IPS DF 4.7 (cell line): ENCODE measurements around the gene CLPTM1.

Experiments used
- DNase-seq: peaks from one replicate; pipeline ENCODE4 v3.0.0-alpha.2; 2013; ENCODE audit warnings: low spot score; ENCODE audit errors: extremely low read depth

CLPTM1 gene

DNA sequence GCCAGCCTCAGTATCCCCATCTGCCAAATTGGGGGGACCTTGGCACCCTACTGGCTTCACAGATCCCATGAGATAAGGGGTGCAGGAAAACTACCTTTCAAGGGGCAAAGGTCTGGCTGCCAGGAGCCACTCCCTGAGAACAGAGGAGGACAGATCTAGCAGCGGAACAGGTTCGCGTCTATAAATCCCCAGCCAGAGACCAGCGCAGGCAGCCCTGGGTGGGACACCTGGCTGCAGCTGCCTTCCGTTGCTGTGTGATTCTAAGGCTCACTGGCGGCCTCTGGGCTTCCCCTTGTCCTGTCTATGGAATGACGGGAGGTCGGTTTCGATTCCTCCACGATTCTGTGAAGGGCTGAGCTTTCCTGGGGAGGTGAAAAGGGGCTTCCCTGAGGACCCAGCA is 53.4 kb downstream of the CLPTM1 start:
- DNase-seq = no peak

DNA sequence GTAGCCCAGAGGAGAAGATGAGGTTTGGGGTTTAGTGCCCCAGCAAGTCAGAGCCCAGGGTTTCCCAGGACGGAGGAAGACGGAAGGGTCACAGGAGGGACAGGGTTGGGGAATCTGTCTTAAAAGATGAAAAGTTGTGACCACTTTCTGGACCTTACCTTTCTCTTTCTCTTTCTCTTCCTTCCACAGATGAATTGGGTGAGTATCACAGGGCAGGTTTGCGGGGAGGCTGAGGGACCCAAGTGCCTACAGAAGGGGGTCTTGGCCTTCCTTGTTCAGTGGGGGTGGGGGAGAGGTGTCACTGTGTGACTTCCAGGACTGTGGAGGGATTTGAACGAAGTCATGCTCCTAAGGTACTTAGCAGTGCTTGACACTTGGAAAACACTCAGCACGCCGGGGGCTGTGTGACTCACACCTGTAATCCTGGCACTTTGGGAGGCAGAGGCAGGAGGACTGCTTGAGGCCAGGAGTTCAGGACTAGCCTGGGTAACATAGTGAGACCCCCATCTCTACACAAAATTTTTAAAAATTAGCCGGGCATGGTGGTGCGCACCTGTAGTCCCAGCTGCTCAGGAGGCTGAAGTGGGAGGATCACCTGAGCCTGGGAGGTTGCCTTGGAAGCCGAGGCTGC is 54.6 kb downstream of the CLPTM1 start:
- no peak for DNase-seq

DNA sequence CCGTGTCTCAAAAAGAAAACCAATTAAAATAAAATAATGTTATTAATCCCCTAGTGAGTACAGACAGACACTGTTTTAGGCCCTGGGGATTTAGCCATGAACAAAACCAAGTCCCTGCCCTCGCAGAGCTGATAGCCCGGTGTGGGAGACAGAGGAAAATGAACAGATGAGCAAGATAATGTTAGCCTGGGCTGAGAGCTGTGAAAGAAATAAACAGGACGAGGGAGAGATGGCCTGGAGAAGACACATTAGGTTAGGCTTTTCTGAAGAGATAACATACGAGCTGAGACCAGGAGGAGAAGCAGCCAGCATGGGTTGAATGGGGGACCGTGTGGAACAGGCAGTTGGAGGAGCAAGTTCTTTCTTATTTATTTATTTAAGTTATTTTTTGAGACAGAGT is 55.1 kb downstream of the CLPTM1 start:
- no peak for DNase-seq

DNA sequence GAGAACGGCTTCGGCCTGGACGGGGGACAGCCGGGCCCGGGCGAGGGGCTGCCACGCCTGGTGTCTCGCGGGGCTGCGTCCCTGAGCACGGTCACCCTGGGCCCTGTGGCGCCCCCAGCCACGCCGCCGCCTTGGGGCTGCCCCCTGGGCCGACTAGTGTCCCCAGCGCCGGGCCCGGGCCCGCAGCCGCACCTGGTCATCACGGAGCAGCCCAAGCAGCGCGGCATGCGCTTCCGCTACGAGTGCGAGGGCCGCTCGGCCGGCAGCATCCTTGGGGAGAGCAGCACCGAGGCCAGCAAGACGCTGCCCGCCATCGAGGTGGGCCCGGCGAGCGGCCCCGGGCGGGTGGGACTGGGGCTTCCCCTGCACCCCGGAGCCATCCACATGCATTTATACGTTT is 56.8 kb downstream of the CLPTM1 start:
- no peak for DNase-seq

DNA sequence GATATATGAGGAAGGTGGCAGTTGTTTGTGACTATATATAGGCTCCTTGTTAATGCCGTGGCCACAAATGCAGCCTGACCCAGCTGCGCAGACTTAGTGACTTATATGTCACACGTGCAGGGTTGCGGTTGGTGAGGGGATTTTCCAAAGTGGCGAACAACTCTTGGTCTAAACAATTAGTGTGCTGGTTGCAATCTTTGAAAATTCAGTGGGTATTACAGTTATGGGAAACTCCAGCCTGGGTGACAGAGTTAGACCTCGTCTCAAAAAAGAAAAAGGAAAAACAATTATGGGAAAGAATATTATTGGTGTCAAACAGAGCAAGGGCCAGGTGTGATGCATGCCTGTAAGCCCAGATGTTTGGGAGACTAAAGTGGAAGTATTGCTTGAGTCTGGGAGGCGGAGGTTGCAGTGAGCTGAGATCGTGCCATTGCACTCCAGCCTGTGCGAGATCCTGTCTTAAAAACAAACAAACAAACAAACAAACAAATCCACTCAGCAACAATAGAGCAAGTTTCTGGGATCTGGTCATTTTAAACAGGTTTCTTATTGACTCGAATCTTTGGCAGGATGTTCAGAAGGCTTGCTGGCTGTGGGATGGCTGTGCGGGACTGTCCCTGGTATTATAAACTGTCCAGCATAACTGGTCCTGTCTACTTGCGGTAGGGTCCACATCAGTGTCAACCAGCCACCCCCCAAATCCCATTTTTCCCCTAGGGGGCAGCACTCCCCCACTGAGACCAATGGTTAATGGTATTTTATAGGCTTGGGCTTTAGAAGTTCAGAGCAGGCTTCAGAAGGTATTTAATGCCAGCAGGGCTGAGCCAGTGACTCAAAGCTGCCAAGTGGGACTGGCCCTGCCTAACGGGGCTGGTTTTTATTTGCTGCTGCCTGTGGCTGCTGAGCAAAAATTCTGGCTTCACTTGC is 61.5 kb downstream of the CLPTM1 start:
- DNase-seq = no peak

DNA sequence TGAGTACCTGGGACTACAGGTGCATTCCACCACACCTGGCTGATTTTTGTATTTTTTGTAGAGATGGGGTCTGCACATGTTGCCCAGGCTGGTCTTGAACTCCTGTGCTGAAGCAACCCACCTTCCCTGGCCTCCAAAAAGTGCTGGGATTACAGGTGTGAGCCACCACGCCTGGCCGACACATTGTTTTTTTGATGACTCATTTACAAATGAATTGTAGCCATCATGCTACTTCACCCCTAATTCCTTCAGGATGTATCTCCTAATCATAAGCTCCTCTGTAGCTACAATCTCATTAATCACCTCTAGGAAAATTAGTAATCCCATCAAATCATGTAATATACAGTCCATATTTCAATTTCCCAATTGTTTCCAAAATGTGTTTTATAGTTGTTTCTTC is 64.0 kb downstream of the CLPTM1 start:
- DNase-seq = no peak

DNA sequence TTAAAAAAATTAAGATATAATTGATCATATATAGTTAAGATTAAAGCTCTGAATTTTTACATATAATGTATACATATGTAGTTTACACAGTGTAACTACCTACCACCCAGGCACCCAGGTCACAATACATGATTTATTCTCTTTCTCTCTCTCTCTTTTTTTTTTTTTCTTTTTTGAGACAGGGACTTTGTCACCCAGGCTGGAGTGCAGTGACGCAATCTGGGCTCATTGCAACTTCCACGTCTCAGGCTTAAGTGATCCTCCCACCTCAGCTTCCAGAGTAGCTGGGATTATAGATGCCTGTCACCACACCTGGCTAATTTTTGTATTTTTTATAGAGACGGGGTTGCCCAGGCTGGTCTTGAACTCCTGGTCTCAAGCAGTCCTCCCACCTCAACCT is 64.9 kb downstream of the CLPTM1 start:
- DNase-seq = no peak

DNA sequence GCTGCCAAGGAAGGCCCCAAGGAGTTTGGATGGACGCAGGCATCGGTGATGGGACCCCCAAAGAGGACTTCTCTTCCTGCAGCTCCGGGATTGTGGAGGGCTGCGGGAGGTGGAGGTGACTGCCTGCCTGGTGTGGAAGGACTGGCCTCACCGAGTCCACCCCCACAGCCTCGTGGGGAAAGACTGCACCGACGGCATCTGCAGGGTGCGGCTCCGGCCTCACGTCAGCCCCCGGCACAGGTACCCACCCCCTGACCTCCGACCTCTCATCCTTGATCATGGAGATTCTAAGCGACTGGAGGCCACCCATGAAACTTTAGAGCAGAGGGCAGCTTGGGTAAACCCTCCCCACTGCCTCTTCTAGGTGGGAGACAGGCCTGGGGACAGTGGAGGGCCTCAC is 66.8 kb downstream of the CLPTM1 start:
- no peak for DNase-seq

DNA sequence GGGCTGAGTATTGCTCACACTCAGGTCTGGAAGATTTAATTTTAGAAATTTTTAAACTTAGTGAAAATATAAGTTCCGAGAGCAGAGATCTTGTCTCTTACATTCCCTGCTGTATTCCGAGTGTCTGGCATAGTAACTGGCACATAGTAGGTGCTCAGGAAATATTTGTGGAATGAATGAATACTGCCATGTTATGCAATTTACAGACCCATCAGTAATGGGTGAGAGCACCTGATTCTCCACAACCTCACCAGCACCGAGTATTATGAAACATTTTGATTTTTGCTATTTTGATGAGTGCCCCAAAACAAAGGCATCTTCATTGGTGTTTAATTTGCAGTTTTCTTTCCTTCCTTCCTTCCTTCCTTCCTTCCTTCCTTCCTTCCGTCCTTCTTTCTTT is 67.9 kb downstream of the CLPTM1 start:
- DNase-seq = no peak

DNA sequence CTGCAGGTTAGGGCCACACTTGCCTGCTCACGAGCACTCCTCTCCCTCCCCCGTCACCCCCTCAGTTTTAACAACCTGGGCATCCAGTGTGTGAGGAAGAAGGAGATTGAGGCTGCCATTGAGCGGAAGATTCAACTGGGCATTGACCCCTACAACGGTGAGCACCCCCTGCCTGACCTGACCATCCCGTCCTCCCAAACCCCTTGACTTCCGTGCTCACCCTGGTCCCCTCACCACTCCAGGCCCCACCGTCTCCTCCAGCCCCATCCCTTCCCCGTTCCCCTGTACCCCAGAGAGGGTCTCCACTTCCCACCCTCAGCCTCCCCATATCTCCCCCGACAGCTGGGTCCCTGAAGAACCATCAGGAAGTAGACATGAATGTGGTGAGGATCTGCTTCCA is 70.1 kb downstream of the CLPTM1 start:
- DNase-seq = no peak

DNA sequence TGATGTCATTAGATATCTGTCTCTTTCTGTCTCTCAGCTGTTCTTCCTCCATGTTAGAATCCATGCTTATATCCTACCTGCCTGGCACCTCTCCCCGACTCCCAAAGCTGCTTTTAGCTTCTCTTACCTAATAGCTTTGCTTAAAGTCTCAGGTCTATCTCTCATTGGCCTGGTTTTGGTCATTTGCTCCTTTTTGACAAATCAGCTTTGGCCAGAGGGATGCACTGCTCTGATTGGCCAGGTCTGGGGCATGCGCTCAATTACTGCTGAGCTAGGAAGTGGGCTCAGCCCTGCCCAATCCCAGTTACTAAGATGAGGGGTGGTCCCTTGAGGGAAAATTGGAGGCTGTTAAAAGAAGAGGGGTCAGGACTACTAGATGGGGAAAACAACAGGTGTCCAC is 72.2 kb downstream of the CLPTM1 start:
- no peak for DNase-seq

DNA sequence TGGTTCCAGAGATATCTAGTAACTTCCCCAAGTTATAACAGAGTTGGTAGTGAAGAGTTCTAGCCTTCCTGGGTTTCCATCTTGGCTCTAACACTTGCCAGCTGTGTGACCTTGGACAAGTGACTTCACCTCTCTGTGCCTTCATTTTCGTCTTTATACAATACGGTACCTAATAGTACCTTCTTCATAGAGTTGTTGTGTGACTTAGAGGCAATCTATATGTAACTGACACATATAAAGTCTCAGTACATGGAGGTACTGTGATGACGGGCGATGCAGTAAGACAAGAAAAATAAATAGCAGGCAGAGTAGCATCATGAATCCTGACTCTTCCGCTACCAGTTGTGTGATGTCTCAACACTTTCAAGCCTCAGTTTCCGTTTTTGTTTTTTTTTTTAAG is 75.6 kb downstream of the CLPTM1 start:
- no peak for DNase-seq

DNA sequence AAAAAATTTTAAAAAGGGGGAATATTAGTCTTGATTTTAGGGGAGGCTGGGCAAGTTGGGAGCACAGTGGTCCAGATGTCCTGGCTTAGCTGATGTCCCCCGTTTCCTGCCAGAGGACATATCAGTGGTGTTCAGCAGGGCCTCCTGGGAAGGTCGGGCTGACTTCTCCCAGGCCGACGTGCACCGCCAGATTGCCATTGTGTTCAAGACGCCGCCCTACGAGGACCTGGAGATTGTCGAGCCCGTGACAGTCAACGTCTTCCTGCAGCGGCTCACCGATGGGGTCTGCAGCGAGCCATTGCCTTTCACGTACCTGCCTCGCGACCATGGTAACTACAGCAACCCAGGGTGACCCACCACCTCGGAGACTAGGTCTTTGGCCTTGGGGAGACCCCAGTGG is 77.2 kb downstream of the CLPTM1 start:
- no peak for DNase-seq

DNA sequence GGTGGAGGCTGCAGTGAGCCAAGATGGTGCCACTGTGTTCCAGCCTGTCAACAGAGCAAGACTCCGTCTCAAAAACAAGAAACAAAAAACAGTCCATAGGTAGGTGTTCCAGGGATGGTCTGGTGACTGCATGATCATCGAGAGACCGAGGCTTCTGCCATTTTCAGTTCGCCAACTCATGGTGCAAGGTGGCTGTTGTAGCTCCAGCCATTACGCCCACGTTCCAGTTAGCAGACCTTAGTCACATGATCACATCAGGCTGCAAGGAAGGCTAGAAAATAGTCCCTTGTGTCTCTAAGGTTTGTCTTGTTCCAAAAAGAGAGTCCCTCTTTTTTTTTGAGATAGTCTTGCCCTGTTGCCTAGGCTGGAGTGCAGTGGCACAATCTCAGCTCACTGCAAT is 80.6 kb downstream of the CLPTM1 start:
- DNase-seq = no peak

DNA sequence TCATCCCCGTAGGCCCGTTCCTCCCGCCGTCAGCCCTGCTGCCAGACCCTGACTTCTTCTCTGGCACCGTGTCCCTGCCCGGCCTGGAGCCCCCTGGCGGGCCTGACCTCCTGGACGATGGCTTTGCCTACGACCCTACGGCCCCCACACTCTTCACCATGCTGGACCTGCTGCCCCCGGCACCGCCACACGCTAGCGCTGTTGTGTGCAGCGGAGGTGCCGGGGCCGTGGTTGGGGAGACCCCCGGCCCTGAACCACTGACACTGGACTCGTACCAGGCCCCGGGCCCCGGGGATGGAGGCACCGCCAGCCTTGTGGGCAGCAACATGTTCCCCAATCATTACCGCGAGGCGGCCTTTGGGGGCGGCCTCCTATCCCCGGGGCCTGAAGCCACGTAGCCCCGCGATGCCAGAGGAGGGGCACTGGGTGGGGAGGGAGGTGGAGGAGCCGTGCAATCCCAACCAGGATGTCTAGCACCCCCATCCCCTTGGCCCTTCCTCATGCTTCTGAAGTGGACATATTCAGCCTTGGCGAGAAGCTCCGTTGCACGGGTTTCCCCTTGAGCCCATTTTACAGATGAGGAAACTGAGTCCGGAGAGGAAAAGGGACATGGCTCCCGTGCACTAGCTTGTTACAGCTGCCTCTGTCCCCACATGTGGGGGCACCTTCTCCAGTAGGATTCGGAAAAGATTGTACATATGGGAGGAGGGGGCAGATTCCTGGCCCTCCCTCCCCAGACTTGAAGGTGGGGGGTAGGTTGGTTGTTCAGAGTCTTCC is 82.4 kb downstream of the CLPTM1 start:
- DNase-seq = no peak

DNA sequence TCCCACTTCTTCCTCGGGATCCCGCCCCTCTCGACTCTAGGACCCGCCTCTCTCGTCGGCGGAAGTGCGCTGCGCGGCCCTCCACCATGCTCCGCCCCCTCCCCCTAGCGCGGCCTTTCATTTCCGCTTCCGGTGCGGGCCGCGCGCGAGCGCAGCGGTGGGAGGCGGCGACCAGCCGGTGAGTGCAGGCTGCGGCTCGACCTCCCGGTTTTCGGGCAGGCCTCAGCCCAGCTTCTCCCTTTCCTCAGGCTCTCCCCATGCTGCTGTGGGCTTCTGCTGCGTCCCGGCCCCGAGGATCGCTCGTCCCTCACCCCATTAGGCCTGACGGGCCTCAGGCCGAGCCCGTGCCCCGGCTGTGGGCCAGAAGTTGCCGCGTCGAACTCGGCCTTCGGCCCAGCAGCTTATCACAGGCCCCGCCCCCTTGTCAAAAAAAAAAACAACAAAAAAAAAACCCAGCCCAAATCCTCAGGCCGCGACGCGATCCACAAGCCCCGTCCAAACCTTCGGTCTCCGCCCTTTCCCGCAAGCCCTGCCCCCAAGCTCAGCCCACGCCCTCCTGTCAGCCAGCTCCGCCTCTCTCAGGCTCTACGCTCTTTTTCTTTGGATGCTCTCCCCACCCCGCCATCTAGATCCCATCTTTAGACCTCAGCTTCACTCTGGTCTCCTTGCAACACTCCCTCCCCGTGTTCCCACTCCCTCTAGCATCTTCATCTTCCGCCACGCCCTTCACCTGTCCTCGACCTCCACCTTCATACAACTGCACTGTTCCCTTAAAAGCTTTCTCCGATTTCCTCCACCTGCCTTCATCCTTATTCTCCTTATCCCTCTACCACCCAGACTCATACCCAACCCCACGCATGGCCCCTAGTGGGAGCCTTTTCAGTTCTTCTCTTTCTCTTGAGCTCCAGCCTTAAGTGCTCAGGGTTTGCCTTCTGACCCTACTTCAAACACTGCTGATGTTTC is 84.0 kb downstream of the CLPTM1 start, which contains the start of gene CLASRP:
Gene CLASRP, plus strand, starts transcription at position 115 of the 963 bp plus-strand sequence. CDS start 1,168 bp downstream, outside the sequence.
- DNase-seq = no peak

DNA sequence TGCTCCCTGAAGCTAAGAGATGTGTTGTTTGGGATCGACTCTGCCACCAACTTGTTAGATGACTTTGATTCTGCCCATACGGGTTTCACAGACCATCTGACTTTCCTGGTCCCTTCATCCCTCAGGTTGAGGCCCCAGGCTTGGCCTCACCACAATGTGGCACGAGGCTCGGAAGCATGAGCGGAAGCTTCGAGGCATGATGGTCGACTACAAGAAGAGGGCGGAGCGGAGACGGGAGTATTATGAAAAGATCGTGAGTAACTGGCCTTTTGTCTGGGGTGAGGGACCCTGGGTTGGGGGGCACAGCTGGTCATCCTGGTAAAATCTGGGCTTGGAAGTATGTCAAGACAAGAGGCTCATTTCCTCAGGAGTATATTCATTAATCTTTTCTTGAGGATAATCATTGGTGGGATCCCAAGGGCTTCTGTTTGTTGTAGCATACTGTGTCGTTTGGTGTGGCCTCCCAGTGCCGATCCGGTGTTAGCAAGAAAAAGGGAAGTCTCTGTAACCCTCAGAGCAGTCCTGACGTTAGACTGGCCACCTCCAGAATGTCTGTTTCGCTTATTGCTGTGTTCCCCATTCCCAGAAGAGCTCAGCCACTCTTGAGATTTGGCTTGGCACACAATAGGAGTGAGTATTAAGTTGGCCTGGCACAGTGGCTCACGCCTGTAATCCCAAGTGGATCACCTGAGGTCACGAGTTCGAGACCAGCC is 85.0 kb downstream of the CLPTM1 start:
- DNase-seq = no peak

DNA sequence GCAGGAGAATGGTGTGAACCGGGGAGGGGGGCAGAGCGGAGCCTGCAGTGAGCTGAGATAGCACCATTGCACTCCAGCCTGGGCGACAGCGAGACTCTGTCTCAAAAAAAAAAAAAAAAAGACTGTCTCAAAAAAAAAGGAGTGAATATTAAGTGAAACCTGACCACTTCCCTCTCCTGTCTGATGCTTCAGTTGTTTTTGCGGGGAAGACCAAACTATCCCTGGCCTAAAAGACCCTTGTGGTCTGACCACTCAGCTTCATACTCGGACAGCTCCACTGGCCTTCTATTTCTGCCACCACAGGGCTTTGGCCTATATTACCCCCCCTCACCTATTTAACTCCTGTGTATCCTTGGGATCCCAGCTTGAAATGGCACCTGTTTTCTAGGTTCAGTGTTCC is 85.9 kb downstream of the CLPTM1 start:
- DNase-seq = no peak
